Liver (tissue), 3 donors: Measurements from ENCODE around the gene BORCS5.

Source experiments
- FOXA1 ChIP-seq: IDR thresholded peaks from 2 replicates; pipeline ENCODE4 v1.6.1; 2016; ENCODE audit warnings: antibody characterized with exemption
- RAD21 ChIP-seq, 2 donors: IDR thresholded peaks; 2 replicates each; pipeline ENCODE4 v1.6.1; 2016; ENCODE audit warnings: antibody characterized with exemption in 2 of 2, mild to moderate bottlenecking in 2 of 2
- SP1 ChIP-seq: IDR thresholded peaks from 2 replicates; pipeline ENCODE4 v1.6.1; 2018; ENCODE audit warnings: antibody characterized with exemption, mild to moderate bottlenecking
- TAF1 ChIP-seq: conservative IDR thresholded peaks from 2 replicates; pipeline ENCODE4 v1.6.1; 2016; ENCODE audit warnings: antibody characterized with exemption, mild to moderate bottlenecking
- YY1 ChIP-seq: IDR thresholded peaks from 2 replicates; pipeline ENCODE4 v1.6.1; 2016; ENCODE audit warnings: antibody characterized with exemption, mild to moderate bottlenecking
- TF ChIP-seq, protein P1 (sequence below): IDR thresholded peaks from 2 replicates; pipeline ENCODE4 v1.6.1; 2016; ENCODE audit warnings: antibody characterized with exemption
- TF ChIP-seq, protein P2 (sequence below): fragments of 150-350 bp; IDR thresholded peaks from 2 replicates; pipeline ENCODE4 v1.5.1; 2017; ENCODE audit warnings: improper control_type of control experiment, low read depth, low read length; ENCODE audit not compliant: missing input control
- TF ChIP-seq, protein P3 (sequence below): IDR thresholded peaks from 2 replicates; pipeline ENCODE4 v1.6.1; 2016; ENCODE audit warnings: antibody characterized with exemption
- donor health status: healthy.
- donor health status: healthy.

DNA sequence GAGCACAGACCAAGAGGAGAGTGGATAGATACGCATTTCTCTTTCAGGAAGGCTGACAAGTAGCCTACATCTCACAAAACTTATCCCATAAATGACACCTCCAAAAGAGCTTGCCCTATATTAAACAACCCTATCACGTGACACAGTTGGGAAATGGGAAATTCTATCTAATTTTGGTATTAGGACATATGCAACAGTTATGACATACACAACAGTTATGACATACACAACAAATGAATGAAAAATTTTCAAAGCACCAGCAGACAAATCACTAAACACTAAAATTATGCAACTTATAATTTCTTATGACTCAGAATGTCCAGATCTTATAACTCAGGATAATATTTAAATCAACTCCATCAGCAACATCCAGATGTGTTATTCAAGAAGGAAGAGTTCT, 151.7 kb downstream of the BORCS5 start:
- TF ChIP-seq YY1 (no peak), RAD21 (IDR thresholded peaks at IDR 0.05) (no peak), SP1 (no peak), TAF1 (no peak), FOXA1 (no peak)
- TF ChIP-seq, protein P1, sequence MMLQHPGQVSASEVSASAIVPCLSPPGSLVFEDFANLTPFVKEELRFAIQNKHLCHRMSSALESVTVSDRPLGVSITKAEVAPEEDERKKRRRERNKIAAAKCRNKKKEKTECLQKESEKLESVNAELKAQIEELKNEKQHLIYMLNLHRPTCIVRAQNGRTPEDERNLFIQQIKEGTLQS, result no peak
- TF ChIP-seq, protein P2, sequence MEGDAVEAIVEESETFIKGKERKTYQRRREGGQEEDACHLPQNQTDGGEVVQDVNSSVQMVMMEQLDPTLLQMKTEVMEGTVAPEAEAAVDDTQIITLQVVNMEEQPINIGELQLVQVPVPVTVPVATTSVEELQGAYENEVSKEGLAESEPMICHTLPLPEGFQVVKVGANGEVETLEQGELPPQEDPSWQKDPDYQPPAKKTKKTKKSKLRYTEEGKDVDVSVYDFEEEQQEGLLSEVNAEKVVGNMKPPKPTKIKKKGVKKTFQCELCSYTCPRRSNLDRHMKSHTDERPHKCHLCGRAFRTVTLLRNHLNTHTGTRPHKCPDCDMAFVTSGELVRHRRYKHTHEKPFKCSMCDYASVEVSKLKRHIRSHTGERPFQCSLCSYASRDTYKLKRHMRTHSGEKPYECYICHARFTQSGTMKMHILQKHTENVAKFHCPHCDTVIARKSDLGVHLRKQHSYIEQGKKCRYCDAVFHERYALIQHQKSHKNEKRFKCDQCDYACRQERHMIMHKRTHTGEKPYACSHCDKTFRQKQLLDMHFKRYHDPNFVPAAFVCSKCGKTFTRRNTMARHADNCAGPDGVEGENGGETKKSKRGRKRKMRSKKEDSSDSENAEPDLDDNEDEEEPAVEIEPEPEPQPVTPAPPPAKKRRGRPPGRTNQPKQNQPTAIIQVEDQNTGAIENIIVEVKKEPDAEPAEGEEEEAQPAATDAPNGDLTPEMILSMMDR, result no peak
- TF ChIP-seq, protein P3, sequence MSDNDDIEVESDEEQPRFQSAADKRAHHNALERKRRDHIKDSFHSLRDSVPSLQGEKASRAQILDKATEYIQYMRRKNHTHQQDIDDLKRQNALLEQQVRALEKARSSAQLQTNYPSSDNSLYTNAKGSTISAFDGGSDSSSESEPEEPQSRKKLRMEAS, result no peak
